Right atrium auricular region (tissue), 2 donors: Measurements from ENCODE around the gene RBMS1. TPM values are rescaled to one million over a fixed set of nuclear protein-coding genes. Genes with fewer than 3 reads are reported as not detected.

ENCODE experiments used
- DNase-seq: peaks from one replicate; pipeline ENCODE4 v3.0.0-alpha.2; 2019; ENCODE audit warnings: low spot score
- H3K27ac ChIP-seq, 2 donors: fragments of 200-600 bp; sonication (generic); 1 replicate in 1 of 2; 2 replicates in 1 of 2; pipeline ENCODE4 v1.5.1; 2016 to 2019
- H3K27me3 ChIP-seq, 2 donors: fragments of 200-600 bp; sonication (generic); one replicate each; pipeline versions ENCODE4 v1.5.1 to v1.6.0; 2017 to 2019
- H3K36me3 ChIP-seq: fragments of 200-600 bp; sonication (generic); one replicate; pipeline ENCODE4 v1.5.1; 2016
- H3K4me1 ChIP-seq, 2 donors: fragments of 200-600 bp; sonication (generic); one replicate each; pipeline versions ENCODE4 v1.5.1 to v1.6.0; 2017 to 2019
- H3K4me3 ChIP-seq, 2 donors: fragments of 200-600 bp; sonication (generic); 1 replicate in 1 of 2; 2 replicates in 1 of 2; pipeline ENCODE4 v1.5.1; 2017 to 2019; ENCODE audit warnings: mild to moderate bottlenecking in 1 of 2, moderate library complexity in 1 of 2
- H3K9me3 ChIP-seq, 2 donors: fragments of 200-600 bp; sonication (generic); one replicate each; pipeline ENCODE4 v1.5.1; 2019
- CTCF ChIP-seq, 2 donors: fragments of 200-600 bp; sonication (generic); IDR thresholded peaks; one replicate each; pipeline ENCODE4 v1.5.1; 2019; ENCODE audit warnings: antibody characterized with exemption in 2 of 2
- total RNA-seq, 2 donors: library from RNA; depleted of rRNA; stranded (reverse); fragments of >200 nt; gene quantifications; one replicate each; pipeline ENCODE4 v1.1.0, GENCODE V29; 2016

RBMS1 gene
- total RNA-seq, 2 donors from 2014 or later: 52.3 to 57.0 TPM

GRCh38 chr2:160534249-160534648 lies 40.6 kb upstream of the RBMS1 start:
- TF ChIP-seq CTCF (IDR thresholded peaks at IDR 0.05): no peak
- Histone ChIP-seq H3K4me1 (peaks cover 0 to 31% of the 10 kb centered on the region in 2 donors), H3K4me3 (no peak overlapping the region), H3K36me3 (no peaks in the 10 kb centered on the region), H3K9me3 (no peaks in the 10 kb centered on the region), H3K27me3 (no peaks in the 10 kb centered on the region), H3K27ac (peak overlapping the region in 1 of 2 donors; percentile 66)
- DNase-seq: no peak

- Histone ChIP-seq H3K4me3 (no peak overlapping the region), H3K4me1 (peaks cover 0 to 25% of the 10 kb centered on the region in 2 donors), H3K36me3 (no peaks in the 10 kb centered on the region), H3K27me3 (no peaks in the 10 kb centered on the region), H3K9me3 (no peaks in the 10 kb centered on the region), H3K27ac (peak overlapping the region; percentile 42 to 66)
- TF ChIP-seq CTCF (IDR thresholded peaks at IDR 0.05): no peak
- no peak for DNase-seq
Observed at GRCh38 chr2:160533482-160533881, 39.9 kb upstream of the RBMS1 start.

- H3K27ac ChIP-seq: no peak overlapping the region
- TF ChIP-seq CTCF (IDR thresholded peaks at IDR 0.05): no peak
Observed at GRCh38 chr2:160532388-160532787, 38.8 kb upstream of the RBMS1 start.

GRCh38 chr2:160522951-160523710 lies 29.5 kb upstream of the RBMS1 start:
- Histone ChIP-seq H3K36me3 (no peaks in the 10 kb centered on the region), H3K27ac (no peak overlapping the region), H3K4me1 (no peaks in the 10 kb centered on the region), H3K27me3 (no peaks in the 10 kb centered on the region), H3K4me3 (no peak overlapping the region), H3K9me3 (no peaks in the 10 kb centered on the region)
- no peak for DNase-seq
- TF ChIP-seq CTCF (IDR thresholded peaks at IDR 0.05): no peak

More at GRCh38 chr2:160532388-160532787, 38.8 kb upstream of the RBMS1 start:
- H3K9me3 ChIP-seq: no peaks in the 10 kb centered on the region
- DNase-seq: no peak
- H3K36me3 ChIP-seq: no peaks in the 10 kb centered on the region
- H3K4me3 ChIP-seq: no peak overlapping the region
- peaks cover 0 to 18% of the 10 kb centered on the region in 2 donors for H3K4me1 ChIP-seq
- no peaks in the 10 kb centered on the region for H3K27me3 ChIP-seq

- no peak overlapping the region for H3K4me3 ChIP-seq
- no peaks in the 10 kb centered on the region for H3K27me3 ChIP-seq
- no peaks in the 10 kb centered on the region for H3K36me3 ChIP-seq
- TF ChIP-seq CTCF (IDR thresholded peaks at IDR 0.05): no peak
- H3K4me1 ChIP-seq: peaks cover 0 to 8% of the 10 kb centered on the region in 2 donors
- no peak for DNase-seq
- no peak overlapping the region for H3K27ac ChIP-seq
- H3K9me3 ChIP-seq: no peaks in the 10 kb centered on the region
Observed at GRCh38 chr2:160517731-160518130, 24.1 kb upstream of the RBMS1 start.
